ENCODE data around the gene SMIM38. TPM values are rescaled to one million over a fixed set of nuclear protein-coding genes. Genes with fewer than 3 reads are reported as not detected.
A peak's percentile ranks its signal among the peaks of the same experiment; 100 is the strongest.

SMIM38 gene
- total and polyA plus RNA-seq, 2 donors (not counting 1 experiment from before 2014, with no cell fraction given): 1.2 to 1.6 TPM

DNA sequence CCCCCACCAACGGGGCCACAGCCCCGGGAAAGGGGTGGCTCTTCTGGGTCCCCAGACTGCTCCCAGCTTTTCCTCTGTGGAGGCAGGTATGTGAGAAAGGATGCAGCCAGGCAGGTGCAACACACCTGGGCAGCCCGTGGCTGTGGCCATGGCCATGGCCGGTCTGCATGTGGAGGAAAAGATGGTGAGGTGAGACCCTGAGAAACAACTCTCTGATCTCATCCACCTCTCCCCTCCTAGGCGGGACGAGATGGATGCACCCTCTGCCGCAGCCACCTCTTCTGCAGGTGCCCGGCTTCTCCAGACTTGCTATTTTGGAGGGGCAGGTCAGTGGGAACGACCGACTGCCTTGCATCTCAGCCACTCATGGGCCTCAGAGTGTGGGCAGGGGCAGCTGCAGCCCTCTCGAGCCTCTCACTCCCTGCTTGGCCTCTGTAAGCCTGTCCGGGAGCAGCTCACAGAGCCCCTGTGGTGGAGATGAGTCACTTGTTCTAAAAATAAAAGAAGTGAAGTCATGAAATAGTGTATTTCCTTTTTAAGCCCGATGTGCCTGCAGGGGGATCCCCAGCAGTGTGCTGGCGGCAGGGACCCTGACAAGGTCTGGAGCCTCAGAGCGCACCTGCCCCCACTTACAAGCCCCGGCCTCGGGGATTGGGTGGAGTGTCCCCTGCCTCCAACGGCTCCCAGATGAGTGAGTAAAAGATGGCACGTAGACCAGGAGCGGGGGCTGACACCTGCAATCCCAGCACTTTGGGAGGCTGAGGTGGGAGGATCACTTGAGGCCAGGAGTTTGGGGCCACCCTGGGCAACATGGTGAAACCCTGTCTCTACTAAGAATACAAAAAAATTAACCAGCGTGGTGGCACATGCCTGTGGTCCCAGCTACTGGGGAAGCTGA lies 10.7 kb downstream of the SMIM38 start:
- H3K36me3 ChIP-seq (replicated peaks in 1 of 2; ENCODE audit: control extremely low read depth in 1 of 2, control insufficient read depth in 1 of 2, extremely low read depth in 1 of 2, insufficient read depth in 2 of 2, low read length in 1 of 2): no peaks in the 10 kb centered on the region
- no peaks in the 10 kb centered on the region for H3K79me2 ChIP-seq (ENCODE audit: control insufficient read depth, insufficient read depth, low read length)
- TF ChIP-seq, protein P1, sequence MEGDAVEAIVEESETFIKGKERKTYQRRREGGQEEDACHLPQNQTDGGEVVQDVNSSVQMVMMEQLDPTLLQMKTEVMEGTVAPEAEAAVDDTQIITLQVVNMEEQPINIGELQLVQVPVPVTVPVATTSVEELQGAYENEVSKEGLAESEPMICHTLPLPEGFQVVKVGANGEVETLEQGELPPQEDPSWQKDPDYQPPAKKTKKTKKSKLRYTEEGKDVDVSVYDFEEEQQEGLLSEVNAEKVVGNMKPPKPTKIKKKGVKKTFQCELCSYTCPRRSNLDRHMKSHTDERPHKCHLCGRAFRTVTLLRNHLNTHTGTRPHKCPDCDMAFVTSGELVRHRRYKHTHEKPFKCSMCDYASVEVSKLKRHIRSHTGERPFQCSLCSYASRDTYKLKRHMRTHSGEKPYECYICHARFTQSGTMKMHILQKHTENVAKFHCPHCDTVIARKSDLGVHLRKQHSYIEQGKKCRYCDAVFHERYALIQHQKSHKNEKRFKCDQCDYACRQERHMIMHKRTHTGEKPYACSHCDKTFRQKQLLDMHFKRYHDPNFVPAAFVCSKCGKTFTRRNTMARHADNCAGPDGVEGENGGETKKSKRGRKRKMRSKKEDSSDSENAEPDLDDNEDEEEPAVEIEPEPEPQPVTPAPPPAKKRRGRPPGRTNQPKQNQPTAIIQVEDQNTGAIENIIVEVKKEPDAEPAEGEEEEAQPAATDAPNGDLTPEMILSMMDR (IDR thresholded peaks at IDR 0.05): no peak
- TF ChIP-seq EZH2 (IDR thresholded peaks at IDR 0.05; ENCODE audit: borderline replicate concordance, insufficient read depth, low read depth, low read length, poor library complexity, severe bottlenecking): no peak
- 36% methylated on average over 13 of the region's 21 CpGs for WGBS (ENCODE audit: insufficient coverage)
- intact Hi-C loops (cut with micrococcal nuclease): no loop called here
- peak; percentile 29 for DNase-seq
- no peak overlapping the region for H3K4me3 ChIP-seq (ENCODE audit: control extremely low read depth in 1 of 5, extremely low read depth in 1 of 5, insufficient read depth in 1 of 5, low read depth in 2 of 5, low read length in 4 of 5)
- POLR2A ChIA-PET: no interaction called here
- no peak overlapping the region for H2AFZ ChIP-seq (ENCODE audit: insufficient read depth, low read depth, low read length, poor library complexity, severe bottlenecking)
- H3K27me3 ChIP-seq (replicated peaks in 1 of 4; ENCODE audit: control extremely low read depth in 1 of 4, control insufficient read depth in 3 of 4, insufficient read depth in 4 of 4, low read length in 3 of 4): no peaks in the 10 kb centered on the region
- H4K20me1 ChIP-seq (ENCODE audit: control insufficient read depth, insufficient read depth, low read length, poor library complexity, severe bottlenecking): no peaks in the 10 kb centered on the region
- H3K27me3 Mint-ChIP-seq: peaks cover 9% of the 10 kb centered on the region
- peak; percentile 84 for ATAC-seq (ENCODE audit: low read depth)
- peak overlapping the region; percentile 28 for H3K27ac Mint-ChIP-seq
- peaks cover 6% of the 10 kb centered on the region for H3K9me3 Mint-ChIP-seq (ENCODE audit: insufficient read depth)
- H3K4me1 Mint-ChIP-seq: peaks cover 9% of the 10 kb centered on the region
- H3K4me2 ChIP-seq (replicated peaks; ENCODE audit: low read depth, low read length, poor library complexity, severe bottlenecking): peak overlapping the region; percentile 38
- no peak overlapping the region for H3K9ac ChIP-seq (ENCODE audit: low read length)
- CTCF ChIA-PET: no interaction called here
- H3K27ac ChIP-seq (ENCODE audit: low read length in 2 of 2): no peak overlapping the region
- H3K4me3 Mint-ChIP-seq: no peak overlapping the region
- H3K4me1 ChIP-seq (ENCODE audit: control insufficient read depth in 2 of 2, insufficient read depth in 2 of 2, low read length in 2 of 2): peaks cover 6 to 8% of the 10 kb centered on the region in 2 donors
- peaks cover 3 to 7% (median 7%) of the 10 kb centered on the region in 3 donors for H3K9me3 ChIP-seq (ENCODE audit: control extremely low read depth in 1 of 3, control insufficient read depth in 2 of 3, insufficient read depth in 1 of 3, low read length in 2 of 3)

Measured in B cell (primary cell).